HG02852 (cell line): Measurements from ENCODE around the gene SENP3.
A peak's percentile ranks its signal among the peaks of the same experiment; 100 is the strongest.
"Not testable (repeated sequence)": the region's sequence is repeated elsewhere in the genome, so short reads cannot be mapped to it uniquely, and the experiment has no call there.

Source experiments
- ATAC-seq: cut with Tn5 transposase; IDR thresholded peaks from one replicate; pipeline ENCODE4 v1.9.1; 2021; ENCODE audit warnings: mild to moderate bottlenecking, moderate library complexity; ENCODE audit not compliant: unreplicated experiment

Gene SENP3

GRCh38 chr17:7591596-7591995, 29.9 kb downstream of the SENP3 start:
- ATAC-seq: no peak

- ATAC-seq: no peak
Observed at GRCh38 chr17:7592422-7593021, 30.8 kb downstream of the SENP3 start.

GRCh38 chr17:7593296-7593695, 31.6 kb downstream of the SENP3 start:
- ATAC-seq: no peak

- ATAC-seq: not testable (repeated sequence)
Observed at GRCh38 chr17:7597561-7597960, 35.8 kb downstream of the SENP3 start.

- ATAC-seq: no peak
Observed at GRCh38 chr17:7606280-7606679, 44.6 kb downstream of the SENP3 start.

GRCh38 chr17:7610641-7611040, 48.9 kb downstream of the SENP3 start:
- no peak for ATAC-seq

- no peak for ATAC-seq
Observed at GRCh38 chr17:7611635-7612293, 50.0 kb downstream of the SENP3 start.

- ATAC-seq: no peak
Observed at GRCh38 chr17:7612294-7612640, 50.5 kb downstream of the SENP3 start.

GRCh38 chr17:7613769-7614424, 52.2 kb downstream of the SENP3 start:
- no peak for ATAC-seq

GRCh38 chr17:7614425-7615264, 52.9 kb downstream of the SENP3 start, which contains the start of gene FXR2:
Gene FXR2 (minus strand): TSS chr17:7614897. CDS start chr17:7614532, 365 bp downstream.
- ATAC-seq: peak; percentile 85

GRCh38 chr17:7615265-7615747, 53.6 kb downstream of the SENP3 start:
- no peak for ATAC-seq

GRCh38 chr17:7618608-7619007, 56.9 kb downstream of the SENP3 start:
- ATAC-seq: no peak

GRCh38 chr17:7620835-7621234, 59.1 kb downstream of the SENP3 start:
- no peak for ATAC-seq
